KMS-11 (cell line): ENCODE measurements around the gene HDX.

Source experiments
- H2AFZ ChIP-seq: fragments of 200-600 bp; sonication (generic); 2 replicates; pipeline ENCODE4 v1.6.1; 2016; ENCODE audit warnings: antibody characterized with exemption, mixed run types, low read depth
- H3K27ac ChIP-seq: fragments of 200-600 bp; sonication (generic); 2 replicates; pipeline ENCODE4 v1.6.1; 2016; ENCODE audit warnings: mild to moderate bottlenecking, mixed run types
- H3K27me3 ChIP-seq: fragments of 200-600 bp; sonication (generic); 2 replicates; pipeline ENCODE4 v1.6.1; 2017; ENCODE audit warnings: mild to moderate bottlenecking, low read depth, mixed run types, moderate library complexity; ENCODE audit not compliant: insufficient read depth
- H3K36me3 ChIP-seq: fragments of 200-600 bp; sonication (generic); 2 replicates; pipeline ENCODE4 v1.6.1; 2017; ENCODE audit warnings: mild to moderate bottlenecking, mixed run types; ENCODE audit not compliant: insufficient read depth
- H3K4me1 ChIP-seq: fragments of 200-600 bp; sonication (generic); 2 replicates; pipeline ENCODE4 v1.6.1; 2016; ENCODE audit warnings: mild to moderate bottlenecking, low read depth, mixed run types; ENCODE audit not compliant: poor library complexity, severe bottlenecking
- H3K4me2 ChIP-seq: fragments of 200-600 bp; sonication (generic); 2 replicates; pipeline ENCODE4 v1.7.0; 2016; ENCODE audit warnings: mild to moderate bottlenecking, mixed run types
- H3K4me3 ChIP-seq: fragments of 200-600 bp; sonication (generic); IDR thresholded peaks from 2 replicates; pipeline ENCODE4 v1.6.1; 2017; ENCODE audit warnings: low read depth, low read length, mixed read lengths; ENCODE audit not compliant: insufficient read depth
- H3K79me2 ChIP-seq: fragments of 200-600 bp; sonication (generic); 2 replicates; pipeline ENCODE4 v1.6.1; 2016; ENCODE audit warnings: low read depth, mixed run types; ENCODE audit not compliant: insufficient read depth
- H3K9ac ChIP-seq: fragments of 200-600 bp; sonication (generic); 2 replicates; pipeline ENCODE4 v1.6.1; 2016; ENCODE audit warnings: mild to moderate bottlenecking, mixed run types
- H4K20me1 ChIP-seq: fragments of 200-600 bp; sonication (generic); 2 replicates; pipeline ENCODE4 v1.6.1; 2016; ENCODE audit warnings: mild to moderate bottlenecking, mixed run types; ENCODE audit not compliant: insufficient read depth
- CTCF ChIP-seq: fragments of 200-600 bp; sonication (generic); conservative IDR thresholded peaks from 2 replicates; pipeline ENCODE4 v1.6.1; 2017; ENCODE audit warnings: low read depth, mild to moderate bottlenecking, antibody characterized with exemption, low read length, moderate library complexity, mixed read lengths

Gene HDX

GRCh38 chrX:84479086-84479485, 23.2 kb downstream of the HDX start:
- Histone ChIP-seq H3K9ac (no peak overlapping the region), H2AFZ (no peak overlapping the region), H3K4me2 (no peak overlapping the region), H3K27ac (no peak overlapping the region), H3K36me3 (no peaks in the 10 kb centered on the region), H3K79me2 (no peaks in the 10 kb centered on the region), H3K4me3 (no peak overlapping the region), H3K4me1 (no peaks in the 10 kb centered on the region), H3K27me3 (no peaks in the 10 kb centered on the region), H4K20me1 (no peaks in the 10 kb centered on the region)
- no peak for TF ChIP-seq CTCF

GRCh38 chrX:84477114-84477513, 25.1 kb downstream of the HDX start:
- H3K4me3 ChIP-seq = no peak overlapping the region
- H3K36me3 ChIP-seq = no peaks in the 10 kb centered on the region
- H3K4me1 ChIP-seq = no peaks in the 10 kb centered on the region
- H3K79me2 ChIP-seq = no peaks in the 10 kb centered on the region
- no peak overlapping the region for H2AFZ ChIP-seq
- no peaks in the 10 kb centered on the region for H3K27me3 ChIP-seq
- H3K9ac ChIP-seq = no peak overlapping the region
- no peak overlapping the region for H3K4me2 ChIP-seq
- H4K20me1 ChIP-seq = no peaks in the 10 kb centered on the region
- H3K27ac ChIP-seq = no peak overlapping the region
- no peak for TF ChIP-seq CTCF

- Histone ChIP-seq H4K20me1 (no peaks in the 10 kb centered on the region), H3K27ac (no peak overlapping the region), H3K27me3 (no peaks in the 10 kb centered on the region), H3K9ac (no peak overlapping the region), H3K36me3 (no peaks in the 10 kb centered on the region), H3K4me1 (no peaks in the 10 kb centered on the region), H3K4me2 (no peak overlapping the region), H3K79me2 (no peaks in the 10 kb centered on the region), H2AFZ (no peak overlapping the region), H3K4me3 (no peak overlapping the region)
- no peak for TF ChIP-seq CTCF
Observed at GRCh38 chrX:84475596-84475995, 26.7 kb downstream of the HDX start.

GRCh38 chrX:84475101-84475500, 27.2 kb downstream of the HDX start:
- no peak for TF ChIP-seq CTCF
- no peaks in the 10 kb centered on the region for H3K27me3 ChIP-seq
- no peaks in the 10 kb centered on the region for H3K79me2 ChIP-seq
- no peak overlapping the region for H3K9ac ChIP-seq
- no peak overlapping the region for H2AFZ ChIP-seq
- no peak overlapping the region for H3K4me3 ChIP-seq
- H3K4me2 ChIP-seq = no peak overlapping the region
- no peak overlapping the region for H3K27ac ChIP-seq
- no peaks in the 10 kb centered on the region for H4K20me1 ChIP-seq
- no peaks in the 10 kb centered on the region for H3K36me3 ChIP-seq
- H3K4me1 ChIP-seq = no peaks in the 10 kb centered on the region

- Histone ChIP-seq H3K9ac (no peak overlapping the region), H3K79me2 (no peaks in the 10 kb centered on the region), H3K4me2 (no peak overlapping the region), H3K4me1 (no peaks in the 10 kb centered on the region), H3K4me3 (no peak overlapping the region), H3K27me3 (no peaks in the 10 kb centered on the region), H2AFZ (no peak overlapping the region), H3K36me3 (no peaks in the 10 kb centered on the region), H4K20me1 (no peaks in the 10 kb centered on the region), H3K27ac (no peak overlapping the region)
- TF ChIP-seq CTCF = no peak
Observed at GRCh38 chrX:84469226-84469625, 33.0 kb downstream of the HDX start.
